ENCODE results near the gene ZBTB16.

ZBTB16 gene

GRCh38 chr11:114209904-114210303 is 150.4 kb downstream of the ZBTB16 start:
- Histone ChIP-seq H3K4me1 (ENCODE audit: insufficient read depth, poor library complexity, severe bottlenecking) (peaks cover 5% of the 10 kb centered on the region), H3K27me3 (ENCODE audit: insufficient read depth, poor library complexity, severe bottlenecking) (no peaks in the 10 kb centered on the region), H3K27ac (ENCODE audit: poor library complexity, severe bottlenecking) (no peak overlapping the region), H3K9me3 (ENCODE audit: severe bottlenecking) (no peaks in the 10 kb centered on the region), H3K36me3 (ENCODE audit: low read depth) (peaks cover 3% of the 10 kb centered on the region), H3K4me3 (ENCODE audit: severe bottlenecking) (no peak overlapping the region)
- no peak for ATAC-seq (ENCODE audit: low read depth)
- no peak for TF ChIP-seq CTCF (IDR thresholded peaks at IDR 0.05; ENCODE audit: poor library complexity, severe bottlenecking)
- DNase-seq (ENCODE audit: low spot score), result no peak

DNA sequence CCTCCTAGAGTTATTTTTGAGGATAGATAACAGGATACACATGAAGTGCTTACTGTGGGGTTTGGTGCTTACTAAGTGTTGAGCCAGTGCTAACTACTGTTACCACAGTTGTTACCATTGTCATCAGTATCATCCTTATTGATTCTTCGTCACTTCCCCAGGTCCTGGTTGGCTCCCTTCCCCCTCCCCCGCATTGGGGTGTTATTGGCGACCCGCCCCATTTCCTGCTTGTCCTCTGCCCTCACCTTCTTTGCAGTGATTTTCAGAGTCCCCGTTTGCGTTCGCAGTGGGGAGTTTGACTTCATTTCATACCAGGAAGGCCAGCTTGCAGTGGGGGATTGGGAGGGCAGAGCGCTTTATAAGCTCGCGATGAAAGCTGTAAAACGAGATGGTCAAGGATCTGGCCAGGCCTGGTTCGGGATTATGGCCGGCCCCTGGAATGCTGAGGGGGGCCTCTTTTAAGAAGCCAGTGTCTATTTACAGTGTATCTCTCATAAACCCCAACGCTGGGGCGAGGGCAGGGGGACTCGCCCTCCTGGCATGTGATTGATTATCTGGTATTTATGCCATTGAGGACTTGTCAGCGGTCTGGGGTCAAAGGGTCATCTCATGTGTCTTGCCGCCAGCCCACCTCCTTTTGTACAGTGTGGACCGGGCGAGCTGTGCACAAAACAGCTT is 152.1 kb downstream of the ZBTB16 start:
- Histone ChIP-seq H3K4me3 (ENCODE audit: severe bottlenecking) (no peak overlapping the region), H3K27ac (ENCODE audit: poor library complexity, severe bottlenecking) (no peak overlapping the region), H3K36me3 (ENCODE audit: low read depth) (peaks cover 3% of the 10 kb centered on the region; the same call in 1 of the 2 replicates), H3K9me3 (ENCODE audit: severe bottlenecking) (no peaks in the 10 kb centered on the region), H3K27me3 (ENCODE audit: insufficient read depth, poor library complexity, severe bottlenecking) (no peaks in the 10 kb centered on the region), H3K4me1 (ENCODE audit: insufficient read depth, poor library complexity, severe bottlenecking) (peaks cover 5% of the 10 kb centered on the region)
- no peak for TF ChIP-seq CTCF (IDR thresholded peaks at IDR 0.05; ENCODE audit: poor library complexity, severe bottlenecking)
- DNase-seq (ENCODE audit: low spot score), result no peak
- ATAC-seq (ENCODE audit: low read depth), result no peak

DNA sequence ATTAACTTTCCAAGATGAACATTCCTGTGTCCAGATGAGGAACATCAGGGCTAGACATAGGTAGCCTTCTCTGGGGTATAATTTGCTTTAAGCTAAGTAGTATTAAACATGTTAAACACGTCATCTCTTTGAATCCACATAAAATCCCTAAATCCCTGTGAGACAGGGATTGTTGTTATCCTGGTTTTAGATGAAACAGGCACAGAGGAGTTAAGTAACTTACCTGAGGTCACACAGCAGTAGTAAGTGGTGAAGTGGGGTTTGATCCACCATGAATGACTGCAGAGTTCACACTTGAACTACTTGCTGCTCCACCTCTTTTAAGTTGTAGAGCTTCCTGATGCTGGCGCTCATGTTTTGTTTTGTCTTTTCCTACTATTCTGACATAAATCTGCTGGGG is 154.1 kb downstream of the ZBTB16 start:
- H3K27ac ChIP-seq (ENCODE audit: poor library complexity, severe bottlenecking), result no peak overlapping the region
- ATAC-seq (ENCODE audit: low read depth) (no peak), DNase-seq (ENCODE audit: low spot score) (no peak)
- no peaks in the 10 kb centered on the region for H3K9me3 ChIP-seq (ENCODE audit: severe bottlenecking)
- H3K4me1 ChIP-seq (ENCODE audit: insufficient read depth, poor library complexity, severe bottlenecking), result no peaks in the 10 kb centered on the region
- H3K27me3 ChIP-seq (ENCODE audit: insufficient read depth, poor library complexity, severe bottlenecking), result no peaks in the 10 kb centered on the region
- no peaks in the 10 kb centered on the region; the same call in 1 of the 2 replicates for H3K36me3 ChIP-seq (ENCODE audit: low read depth)
- H3K4me3 ChIP-seq (ENCODE audit: severe bottlenecking), result no peak overlapping the region
- TF ChIP-seq CTCF (IDR thresholded peaks at IDR 0.05; ENCODE audit: poor library complexity, severe bottlenecking), result no peak

DNA sequence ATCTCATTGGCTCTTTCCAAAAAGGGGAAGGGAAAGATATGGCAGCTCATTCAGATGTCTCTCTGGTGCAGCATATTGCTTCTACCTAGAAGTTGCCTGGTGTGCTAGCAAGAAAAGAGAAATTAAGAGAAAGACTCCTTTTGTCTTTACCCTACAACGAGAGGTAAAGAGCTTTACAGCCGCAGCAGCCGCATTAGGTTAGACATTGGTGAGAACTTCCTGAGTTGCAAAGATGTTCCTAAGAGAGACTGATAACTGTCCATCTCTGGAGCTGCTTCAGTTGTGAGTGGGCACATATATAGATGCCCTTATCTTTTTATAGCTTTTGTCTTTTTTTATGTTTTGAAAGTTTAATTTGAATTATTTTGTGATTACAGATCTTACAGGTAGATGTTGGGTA is 155.9 kb downstream of the ZBTB16 start:
- no peak for TF ChIP-seq CTCF (IDR thresholded peaks at IDR 0.05; ENCODE audit: poor library complexity, severe bottlenecking)
- no peak for DNase-seq (ENCODE audit: low spot score)
- no peak for ATAC-seq (ENCODE audit: low read depth)
- H3K27ac ChIP-seq (ENCODE audit: poor library complexity, severe bottlenecking), result no peak overlapping the region
- H3K4me1 ChIP-seq (ENCODE audit: insufficient read depth, poor library complexity, severe bottlenecking), result no peaks in the 10 kb centered on the region
- no peaks in the 10 kb centered on the region; the same call in 1 of the 2 replicates for H3K36me3 ChIP-seq (ENCODE audit: low read depth)
- no peak overlapping the region for H3K4me3 ChIP-seq (ENCODE audit: severe bottlenecking)
- no peaks in the 10 kb centered on the region for H3K27me3 ChIP-seq (ENCODE audit: insufficient read depth, poor library complexity, severe bottlenecking)
- no peaks in the 10 kb centered on the region for H3K9me3 ChIP-seq (ENCODE audit: severe bottlenecking)
